Kidney epithelial cell (primary cell): ENCODE measurements around the gene CDKAL1. TPM values are rescaled to one million over a fixed set of nuclear protein-coding genes. Genes with fewer than 3 reads are reported as not detected.

Experiments
- DNase-seq: peaks from one replicate; pipeline ENCODE4 v3.0.0-alpha.2; 2010; ENCODE audit warnings: low read depth
- H3K27me3 ChIP-seq: 2 replicates; pipeline ENCODE4 v1.6.0; 2011; ENCODE audit warnings: low read length; ENCODE audit not compliant: control insufficient read depth, insufficient read depth
- H3K36me3 ChIP-seq: 2 replicates; pipeline ENCODE4 v1.5.1; 2011; ENCODE audit warnings: low read length; ENCODE audit not compliant: control insufficient read depth, insufficient read depth
- H3K4me3 ChIP-seq: 2 replicates; pipeline ENCODE4 v1.5.1; 2011; ENCODE audit warnings: low read depth, mild to moderate bottlenecking, control low read depth, low read length
- total RNA-seq: library from RNA; depleted of rRNA; stranded (reverse); fragments of >200 nt; gene quantifications from 2 replicates; pipeline ENCODE4 v1.2.3, GENCODE V29; 2015
- TF ChIP-seq, protein P1 (sequence below): IDR thresholded peaks from 2 replicates; pipeline ENCODE4 v1.5.1; 2011; ENCODE audit warnings: mild to moderate bottlenecking, moderate library complexity, low read length, control low read depth, inconsistent platforms; ENCODE audit not compliant: insufficient read depth, poor library complexity, severe bottlenecking

The CDKAL1 gene
- total RNA-seq, 1 donor from 2014 or later: 15.0 TPM

DNA sequence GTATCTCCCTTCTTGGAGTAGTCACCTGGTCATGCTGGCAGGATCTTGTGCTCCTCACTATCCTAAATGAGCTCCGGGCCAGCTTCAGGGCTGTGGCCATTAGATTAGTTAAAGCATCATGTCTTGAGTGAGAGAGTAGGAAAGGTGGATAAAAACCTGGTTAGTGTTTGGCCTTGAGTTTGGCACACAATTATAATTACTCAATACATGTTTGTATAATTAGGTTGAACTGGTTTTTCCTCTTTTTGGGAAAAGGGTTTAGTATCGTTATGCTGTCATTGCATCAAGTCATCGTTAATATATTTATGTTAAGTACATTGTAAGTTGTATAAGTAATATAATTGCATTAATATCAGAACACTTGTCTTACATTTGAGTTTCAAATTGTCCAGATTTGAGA lies 126.3 kb downstream of the CDKAL1 start:
- no peak overlapping the region for H3K4me3 ChIP-seq
- TF ChIP-seq, protein P1, sequence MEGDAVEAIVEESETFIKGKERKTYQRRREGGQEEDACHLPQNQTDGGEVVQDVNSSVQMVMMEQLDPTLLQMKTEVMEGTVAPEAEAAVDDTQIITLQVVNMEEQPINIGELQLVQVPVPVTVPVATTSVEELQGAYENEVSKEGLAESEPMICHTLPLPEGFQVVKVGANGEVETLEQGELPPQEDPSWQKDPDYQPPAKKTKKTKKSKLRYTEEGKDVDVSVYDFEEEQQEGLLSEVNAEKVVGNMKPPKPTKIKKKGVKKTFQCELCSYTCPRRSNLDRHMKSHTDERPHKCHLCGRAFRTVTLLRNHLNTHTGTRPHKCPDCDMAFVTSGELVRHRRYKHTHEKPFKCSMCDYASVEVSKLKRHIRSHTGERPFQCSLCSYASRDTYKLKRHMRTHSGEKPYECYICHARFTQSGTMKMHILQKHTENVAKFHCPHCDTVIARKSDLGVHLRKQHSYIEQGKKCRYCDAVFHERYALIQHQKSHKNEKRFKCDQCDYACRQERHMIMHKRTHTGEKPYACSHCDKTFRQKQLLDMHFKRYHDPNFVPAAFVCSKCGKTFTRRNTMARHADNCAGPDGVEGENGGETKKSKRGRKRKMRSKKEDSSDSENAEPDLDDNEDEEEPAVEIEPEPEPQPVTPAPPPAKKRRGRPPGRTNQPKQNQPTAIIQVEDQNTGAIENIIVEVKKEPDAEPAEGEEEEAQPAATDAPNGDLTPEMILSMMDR: no peak
- DNase-seq: no peak
- H3K27me3 ChIP-seq: no peaks in the 10 kb centered on the region
- no peaks in the 10 kb centered on the region for H3K36me3 ChIP-seq

DNA sequence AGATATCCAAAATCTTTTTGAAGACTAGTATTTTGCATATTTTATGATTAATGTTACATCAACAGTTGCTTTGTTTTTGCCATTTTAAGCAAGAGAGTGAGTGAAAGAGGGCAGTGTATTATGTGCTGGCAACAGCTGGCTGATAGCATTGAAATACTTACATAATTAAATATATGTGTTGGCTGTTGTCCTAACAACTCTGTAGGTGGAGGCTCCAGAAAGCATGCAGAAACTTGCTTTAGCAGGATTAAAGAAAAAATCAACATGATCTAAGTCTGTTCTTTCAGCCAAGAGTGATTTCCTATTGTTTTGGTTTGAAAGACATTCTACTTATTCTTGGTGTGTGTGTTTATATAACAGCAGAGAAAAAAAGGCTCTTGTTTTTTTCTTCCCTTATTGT lies 127.5 kb downstream of the CDKAL1 start:
- DNase-seq: no peak
- no peak overlapping the region for H3K4me3 ChIP-seq
- no peaks in the 10 kb centered on the region for H3K27me3 ChIP-seq
- TF ChIP-seq, protein P1: no peak
- H3K36me3 ChIP-seq: no peaks in the 10 kb centered on the region

DNA sequence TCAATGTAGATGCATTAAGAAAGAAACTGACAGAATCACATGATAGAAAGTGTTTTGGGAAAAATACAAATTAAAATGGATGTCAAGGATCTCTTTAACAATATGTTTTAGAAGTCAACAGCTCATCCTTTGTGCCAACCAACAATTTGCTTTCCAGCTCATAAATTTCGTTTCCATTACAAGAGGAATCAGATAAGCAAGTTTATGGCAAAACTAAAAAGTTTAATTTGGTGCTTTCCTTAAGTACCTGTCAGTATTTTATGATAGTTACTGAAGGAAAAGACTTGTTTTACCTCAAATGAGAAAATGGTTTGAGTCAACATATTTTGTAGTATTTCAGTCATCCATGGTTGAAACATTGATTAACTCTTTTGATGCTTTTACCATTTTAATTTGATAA lies 130.0 kb downstream of the CDKAL1 start:
- DNase-seq: no peak
- H3K27me3 ChIP-seq: no peaks in the 10 kb centered on the region
- no peaks in the 10 kb centered on the region for H3K36me3 ChIP-seq
- TF ChIP-seq, protein P1: no peak
- H3K4me3 ChIP-seq: no peak overlapping the region

DNA sequence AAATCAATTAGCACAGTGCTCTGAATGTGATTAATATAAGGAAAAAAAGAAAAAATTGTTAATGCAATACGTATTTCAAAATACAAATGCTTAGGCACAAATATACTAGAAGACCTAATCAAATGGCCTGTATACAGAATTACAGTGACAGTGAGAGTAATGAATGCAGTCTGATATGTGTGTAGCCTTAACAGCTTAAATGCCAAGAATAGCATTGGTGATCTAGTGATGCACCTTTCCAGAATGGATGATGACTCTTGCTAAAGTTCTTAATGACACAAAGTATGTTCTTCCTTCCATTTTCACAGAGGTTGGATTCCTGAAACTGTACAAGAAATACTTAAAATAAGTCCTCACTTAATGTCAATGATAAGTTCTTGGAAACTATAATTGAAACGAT lies 131.0 kb downstream of the CDKAL1 start:
- H3K4me3 ChIP-seq: no peak overlapping the region
- H3K36me3 ChIP-seq: no peaks in the 10 kb centered on the region
- TF ChIP-seq, protein P1: no peak
- DNase-seq: no peak
- no peaks in the 10 kb centered on the region for H3K27me3 ChIP-seq

- H3K4me3 ChIP-seq: no peak overlapping the region
- DNase-seq: no peak
- TF ChIP-seq, protein P1: no peak
- no peaks in the 10 kb centered on the region for H3K36me3 ChIP-seq
- no peaks in the 10 kb centered on the region for H3K27me3 ChIP-seq
Observed at GRCh38 chr6:20669571-20670314, 135.5 kb downstream of the CDKAL1 start.

DNA sequence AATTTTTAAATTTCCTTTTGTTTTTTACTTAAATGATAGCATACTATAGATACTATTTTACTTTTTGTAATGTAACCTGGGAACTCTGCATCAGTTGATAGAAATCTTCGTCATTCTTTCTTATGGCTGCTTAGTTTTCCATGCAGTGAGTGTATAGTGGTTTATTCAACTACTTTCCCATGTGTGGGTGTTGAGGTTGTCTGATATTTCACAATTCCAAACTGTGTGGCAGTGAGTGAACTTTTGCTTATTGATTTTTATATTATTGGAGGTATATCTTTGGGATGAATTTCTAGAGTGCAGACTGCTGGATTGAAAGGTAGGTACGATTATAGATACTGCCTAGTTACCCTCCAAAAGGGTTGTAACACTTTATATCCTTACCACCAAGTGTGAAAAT lies 136.5 kb downstream of the CDKAL1 start:
- Histone ChIP-seq H3K36me3 (no peaks in the 10 kb centered on the region), H3K4me3 (no peak overlapping the region), H3K27me3 (no peaks in the 10 kb centered on the region)
- no peak for DNase-seq
- TF ChIP-seq, protein P1: no peak
